PFSK-1 (cell line): ENCODE measurements around the gene YIPF5.

Experiments used
- FOXP2 ChIP-seq: optimal IDR thresholded peaks from 2 replicates; pipeline ENCODE3; 2011; ENCODE audit warnings: borderline replicate concordance, control low read depth, inconsistent platforms; ENCODE audit not compliant: insufficient read depth; ENCODE audit errors: extremely low read length, extremely low read depth
- POLR2AphosphoS5 ChIP-seq: IDR thresholded peaks from 2 replicates; pipeline ENCODE4 v1.6.1; 2012; ENCODE audit warnings: low read depth, mild to moderate bottlenecking, control low read depth, low read length, moderate library complexity
- SIN3A ChIP-seq: IDR thresholded peaks from 2 replicates; pipeline ENCODE4 v1.6.1; 2012; ENCODE audit warnings: mild to moderate bottlenecking, low read length, moderate library complexity, borderline replicate concordance; ENCODE audit not compliant: insufficient read depth
- TAF1 ChIP-seq: IDR thresholded peaks from 2 replicates; pipeline ENCODE4 v1.6.1; 2012; ENCODE audit warnings: low read length, control low read depth, borderline replicate concordance; ENCODE audit not compliant: insufficient read depth
- TF ChIP-seq, protein P1 (sequence below), 2 experiments: IDR thresholded peaks; 2 replicates each; pipeline versions ENCODE4 v1.6.1 to v1.8.0; 2011 to 2012; ENCODE audit warnings: low read depth in 2 of 2, low read length in 2 of 2, control low read depth in 1 of 2, inconsistent platforms in 1 of 2, mild to moderate bottlenecking in 1 of 2, moderate library complexity in 1 of 2; ENCODE audit not compliant: insufficient read depth in 1 of 2

YIPF5 gene

GRCh38 chr5:144201588-144201987 is 31.1 kb upstream of the YIPF5 start:
- TF ChIP-seq POLR2AphosphoS5 (no peak), TAF1 (no peak), FOXP2 (no peak), SIN3A (no peak)
- TF ChIP-seq, protein P1, sequence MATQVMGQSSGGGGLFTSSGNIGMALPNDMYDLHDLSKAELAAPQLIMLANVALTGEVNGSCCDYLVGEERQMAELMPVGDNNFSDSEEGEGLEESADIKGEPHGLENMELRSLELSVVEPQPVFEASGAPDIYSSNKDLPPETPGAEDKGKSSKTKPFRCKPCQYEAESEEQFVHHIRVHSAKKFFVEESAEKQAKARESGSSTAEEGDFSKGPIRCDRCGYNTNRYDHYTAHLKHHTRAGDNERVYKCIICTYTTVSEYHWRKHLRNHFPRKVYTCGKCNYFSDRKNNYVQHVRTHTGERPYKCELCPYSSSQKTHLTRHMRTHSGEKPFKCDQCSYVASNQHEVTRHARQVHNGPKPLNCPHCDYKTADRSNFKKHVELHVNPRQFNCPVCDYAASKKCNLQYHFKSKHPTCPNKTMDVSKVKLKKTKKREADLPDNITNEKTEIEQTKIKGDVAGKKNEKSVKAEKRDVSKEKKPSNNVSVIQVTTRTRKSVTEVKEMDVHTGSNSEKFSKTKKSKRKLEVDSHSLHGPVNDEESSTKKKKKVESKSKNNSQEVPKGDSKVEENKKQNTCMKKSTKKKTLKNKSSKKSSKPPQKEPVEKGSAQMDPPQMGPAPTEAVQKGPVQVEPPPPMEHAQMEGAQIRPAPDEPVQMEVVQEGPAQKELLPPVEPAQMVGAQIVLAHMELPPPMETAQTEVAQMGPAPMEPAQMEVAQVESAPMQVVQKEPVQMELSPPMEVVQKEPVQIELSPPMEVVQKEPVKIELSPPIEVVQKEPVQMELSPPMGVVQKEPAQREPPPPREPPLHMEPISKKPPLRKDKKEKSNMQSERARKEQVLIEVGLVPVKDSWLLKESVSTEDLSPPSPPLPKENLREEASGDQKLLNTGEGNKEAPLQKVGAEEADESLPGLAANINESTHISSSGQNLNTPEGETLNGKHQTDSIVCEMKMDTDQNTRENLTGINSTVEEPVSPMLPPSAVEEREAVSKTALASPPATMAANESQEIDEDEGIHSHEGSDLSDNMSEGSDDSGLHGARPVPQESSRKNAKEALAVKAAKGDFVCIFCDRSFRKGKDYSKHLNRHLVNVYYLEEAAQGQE (IDR thresholded peaks at IDR 0.05; ENCODE audit: insufficient read depth in 1 of 2, low read depth in 2 of 2, low read length in 2 of 2), result no peak

- TF ChIP-seq TAF1 (no peak), SIN3A (no peak), POLR2AphosphoS5 (no peak), FOXP2 (no peak)
- TF ChIP-seq, protein P1 (IDR thresholded peaks at IDR 0.05; ENCODE audit: insufficient read depth in 1 of 2, low read depth in 2 of 2, low read length in 2 of 2), result no peak
Measured at GRCh38 chr5:144198386-144198785, 27.9 kb upstream of the YIPF5 start.

DNA sequence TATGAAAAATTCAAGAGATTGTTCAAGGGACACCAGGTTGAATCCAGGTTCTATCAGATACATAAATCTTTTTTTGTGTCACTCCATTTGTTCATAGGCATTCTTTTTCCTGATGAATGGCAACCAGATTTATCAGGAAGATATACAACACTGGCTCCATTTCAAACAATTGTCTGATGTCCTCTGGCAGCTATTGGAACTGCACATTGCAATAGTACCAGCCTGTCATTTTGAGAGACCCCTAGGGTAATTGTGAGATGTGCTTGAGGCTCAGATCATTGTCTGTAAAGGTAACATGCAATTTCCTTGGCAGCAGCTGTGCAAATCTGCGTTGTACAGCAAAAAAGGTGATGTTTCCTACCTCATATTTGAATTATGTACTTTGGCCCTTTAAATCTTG is 26.2 kb upstream of the YIPF5 start:
- TF ChIP-seq TAF1 (no peak), POLR2AphosphoS5 (no peak), FOXP2 (no peak), SIN3A (no peak)
- TF ChIP-seq, protein P1 (IDR thresholded peaks at IDR 0.05; ENCODE audit: insufficient read depth in 1 of 2, low read depth in 2 of 2, low read length in 2 of 2), result no peak

GRCh38 chr5:144195448-144195847 is 25.0 kb upstream of the YIPF5 start:
- TF ChIP-seq SIN3A (no peak), POLR2AphosphoS5 (no peak), TAF1 (no peak), FOXP2 (no peak)
- TF ChIP-seq, protein P1 (IDR thresholded peaks at IDR 0.05; ENCODE audit: insufficient read depth in 1 of 2, low read depth in 2 of 2, low read length in 2 of 2), result no peak

DNA sequence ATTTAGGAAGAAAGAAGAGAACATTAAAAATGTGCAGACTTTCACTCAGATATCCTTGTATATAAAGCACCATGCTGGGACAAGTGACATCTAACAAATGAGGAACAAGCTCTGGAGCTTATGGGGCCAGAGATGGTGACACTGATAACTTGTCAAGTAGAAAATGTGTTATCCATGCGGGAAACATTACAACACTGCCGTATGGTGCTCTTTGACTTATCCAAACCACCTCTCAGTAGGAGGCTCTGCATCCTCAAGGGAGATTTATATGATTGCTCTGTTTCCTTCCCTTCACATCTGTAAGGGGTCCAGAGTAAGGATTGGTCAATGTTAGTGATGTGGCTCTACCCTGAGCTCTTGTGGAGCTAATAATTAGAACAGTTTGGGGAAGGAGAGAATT is 23.7 kb upstream of the YIPF5 start:
- TF ChIP-seq FOXP2 (no peak), POLR2AphosphoS5 (no peak), TAF1 (no peak), SIN3A (no peak)
- TF ChIP-seq, protein P1 (IDR thresholded peaks at IDR 0.05; ENCODE audit: insufficient read depth in 1 of 2, low read depth in 2 of 2, low read length in 2 of 2), result no peak
